ENCODE measurements around the gene C1QL2.

C1QL2 gene

DNA sequence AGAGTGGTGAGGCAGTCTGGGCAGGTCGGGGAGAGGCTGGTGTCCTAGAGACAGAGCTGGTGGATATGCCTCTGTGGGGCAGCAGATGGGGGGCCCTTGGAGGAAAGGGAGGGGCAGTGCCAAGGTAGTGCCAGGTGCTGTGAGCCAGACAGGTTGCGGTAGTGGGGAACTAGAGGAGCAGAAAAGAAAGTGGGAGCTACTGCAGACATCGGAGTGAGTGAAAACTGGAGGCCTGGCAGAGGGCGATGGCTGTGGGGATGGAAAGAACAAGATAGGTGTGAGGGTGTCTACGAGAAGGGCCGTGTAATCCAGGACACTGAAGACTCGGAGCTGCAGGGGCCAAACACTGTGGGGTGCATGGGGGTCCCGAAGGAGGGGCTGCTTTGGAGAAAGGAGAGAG, 21.7 kb downstream of the C1QL2 start:
- DNase-seq: no peak

GRCh38 chr2:119136093-119136492, 22.5 kb downstream of the C1QL2 start:
- no peak for DNase-seq

DNA sequence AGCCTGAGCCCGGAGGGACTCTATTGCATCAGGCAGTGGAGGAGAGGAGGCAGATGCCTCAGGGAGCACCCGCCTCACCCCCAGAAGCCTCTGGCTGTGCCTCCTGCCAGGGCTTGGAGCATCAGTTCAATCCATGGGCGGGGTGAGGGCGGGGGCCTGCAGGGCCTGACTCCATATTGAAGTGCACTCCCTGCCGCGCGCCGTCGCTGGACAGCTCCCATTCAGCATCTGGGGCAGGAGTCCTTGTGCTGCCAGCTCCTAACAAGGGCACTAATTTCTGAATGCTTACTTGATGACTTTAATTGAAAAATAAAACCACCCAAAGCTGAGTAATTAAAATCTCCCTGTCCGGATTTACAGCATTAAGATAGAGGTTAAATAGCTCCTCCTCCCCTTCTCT, 23.8 kb downstream of the C1QL2 start:
- DNase-seq: no peak

DNA sequence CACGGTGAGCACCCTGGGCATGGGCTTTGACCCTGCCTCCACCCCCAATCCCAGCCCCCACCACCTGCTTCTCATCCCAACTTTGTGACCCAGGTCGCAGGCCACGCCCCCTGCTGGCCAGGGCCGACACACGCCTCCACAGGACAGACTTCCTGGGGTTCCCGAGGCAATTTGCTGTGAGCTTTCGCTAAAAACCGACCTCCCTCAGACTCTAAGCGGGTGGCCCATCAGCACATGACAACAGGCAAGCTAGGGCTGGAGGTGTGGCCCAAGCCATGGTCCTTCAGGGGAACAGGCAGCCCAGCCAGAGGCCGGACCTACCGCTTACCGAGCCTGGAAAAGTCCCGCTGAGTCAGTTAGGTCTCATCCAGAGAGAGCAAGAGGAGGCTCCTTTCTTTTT, 31.9 kb downstream of the C1QL2 start:
- DNase-seq: peak; percentile 25

DNA sequence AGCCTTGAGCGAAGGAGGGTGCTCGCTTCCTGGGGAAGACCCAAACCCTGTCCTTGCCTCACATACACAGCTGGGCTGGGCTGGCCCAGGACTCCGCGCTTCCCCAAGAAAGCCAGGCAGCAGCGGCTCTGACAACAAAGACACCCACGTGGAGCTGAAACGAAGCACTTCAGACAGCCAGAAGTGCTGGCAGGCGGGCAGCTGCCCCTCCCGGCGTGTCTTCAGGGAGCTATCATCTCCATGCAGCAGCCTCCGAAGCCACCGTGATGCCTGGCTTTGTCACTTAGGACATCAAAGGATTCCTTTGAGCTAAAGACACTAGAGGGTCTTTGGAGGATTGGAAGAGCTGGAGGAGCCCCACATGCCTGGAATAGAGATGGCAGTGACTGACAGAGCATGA, 35.2 kb downstream of the C1QL2 start:
- DNase-seq: no peak

GRCh38 chr2:119122663-119123062, 35.9 kb downstream of the C1QL2 start:
- DNase-seq: no peak

GRCh38 chr2:119119999-119120756, 38.4 kb downstream of the C1QL2 start:
- DNase-seq: no peak

- DNase-seq: no peak
Measured at GRCh38 chr2:119119076-119119785, 39.3 kb downstream of the C1QL2 start.

DNA sequence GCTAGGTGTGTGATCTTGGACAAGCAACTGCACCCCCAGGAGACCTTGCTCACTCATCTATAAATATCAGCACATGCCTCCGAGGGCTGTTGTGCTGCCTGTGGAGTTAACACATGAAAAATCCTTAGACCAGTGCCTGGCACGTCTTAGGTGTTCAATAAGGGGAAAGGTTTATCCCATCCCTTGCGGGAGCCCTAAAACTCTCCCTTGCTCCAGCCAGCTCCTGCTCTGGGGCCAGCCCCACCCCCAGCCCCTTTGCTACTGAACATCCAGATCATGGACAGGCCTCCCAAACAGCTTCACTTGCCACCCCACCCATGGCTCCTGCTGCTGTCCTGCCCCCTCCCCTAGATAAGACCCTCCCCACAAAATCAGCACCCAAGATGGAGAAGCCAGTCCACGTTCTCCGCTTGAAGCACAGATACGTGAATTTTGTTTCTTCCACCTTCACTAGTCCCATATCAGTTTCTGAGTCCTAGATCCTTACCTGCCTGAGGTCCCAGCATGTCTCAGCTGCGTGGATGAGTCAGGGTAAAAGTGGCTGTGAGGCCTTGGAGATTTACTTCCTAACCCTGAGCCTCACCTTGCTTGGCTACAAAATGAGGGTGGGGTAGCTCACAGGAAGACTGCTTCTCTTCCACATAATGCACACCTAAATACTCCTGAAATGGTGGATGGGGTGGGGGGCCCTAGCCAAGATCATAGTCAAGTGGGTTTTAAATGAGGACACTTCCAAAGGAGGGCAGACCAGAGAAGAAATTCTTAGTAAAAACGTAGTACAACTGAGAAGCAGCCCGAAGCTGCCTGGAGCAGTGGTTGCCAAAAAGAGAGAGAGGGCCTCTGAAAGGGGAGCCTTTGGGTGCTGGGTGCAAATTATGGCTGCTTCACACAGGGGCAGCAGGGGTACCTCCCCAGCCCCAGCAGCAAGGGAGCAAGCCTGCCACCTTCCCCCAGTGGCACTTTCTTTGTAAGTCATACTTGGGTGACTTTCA, 40.4 kb downstream of the C1QL2 start:
- DNase-seq: no peak

DNA sequence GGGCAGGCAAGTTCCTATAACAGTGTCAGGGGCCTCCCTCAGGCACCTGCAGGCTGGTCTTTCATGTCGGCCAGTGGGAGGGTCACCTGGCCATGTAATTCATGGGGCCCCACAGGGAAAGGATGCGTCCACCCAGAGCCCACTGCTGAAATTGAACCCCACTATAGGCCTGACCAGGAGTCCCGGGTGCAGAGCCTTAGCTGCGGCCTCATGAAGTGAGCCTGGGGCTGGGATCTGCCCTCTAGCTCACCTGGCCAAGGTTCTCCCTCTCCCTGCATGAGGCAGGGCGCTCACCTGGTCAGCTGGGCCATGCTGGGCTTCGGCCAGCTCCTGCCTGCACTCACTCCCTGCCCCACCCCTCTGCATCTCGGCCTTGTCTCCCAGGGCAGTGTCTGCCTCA, 41.1 kb downstream of the C1QL2 start:
- no peak for DNase-seq

GRCh38 chr2:119116411-119117295, 41.9 kb downstream of the C1QL2 start:
- DNase-seq: no peak

DNA sequence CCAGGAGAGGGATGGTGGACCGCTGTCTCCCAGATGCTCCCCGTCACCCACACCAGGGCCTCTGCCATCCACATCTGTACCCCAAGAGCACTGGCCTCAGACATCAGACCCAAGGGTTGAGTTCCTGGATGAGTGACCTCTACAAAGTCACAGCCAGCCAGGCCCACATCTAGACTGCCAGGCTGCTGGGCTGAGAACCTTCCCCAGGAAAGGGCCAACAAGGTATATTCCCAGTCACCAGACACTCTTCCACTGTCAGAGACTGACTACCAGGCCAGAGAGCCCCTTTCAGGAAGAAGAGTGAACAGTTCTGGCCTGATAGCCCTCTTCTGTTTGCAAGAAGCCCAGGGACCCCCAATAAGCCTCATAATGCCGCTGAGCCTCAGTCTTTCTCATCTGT, 44.3 kb downstream of the C1QL2 start:
- no peak for DNase-seq

- no peak for DNase-seq
Measured at GRCh38 chr2:119113489-119113770, 45.1 kb downstream of the C1QL2 start.

DNA sequence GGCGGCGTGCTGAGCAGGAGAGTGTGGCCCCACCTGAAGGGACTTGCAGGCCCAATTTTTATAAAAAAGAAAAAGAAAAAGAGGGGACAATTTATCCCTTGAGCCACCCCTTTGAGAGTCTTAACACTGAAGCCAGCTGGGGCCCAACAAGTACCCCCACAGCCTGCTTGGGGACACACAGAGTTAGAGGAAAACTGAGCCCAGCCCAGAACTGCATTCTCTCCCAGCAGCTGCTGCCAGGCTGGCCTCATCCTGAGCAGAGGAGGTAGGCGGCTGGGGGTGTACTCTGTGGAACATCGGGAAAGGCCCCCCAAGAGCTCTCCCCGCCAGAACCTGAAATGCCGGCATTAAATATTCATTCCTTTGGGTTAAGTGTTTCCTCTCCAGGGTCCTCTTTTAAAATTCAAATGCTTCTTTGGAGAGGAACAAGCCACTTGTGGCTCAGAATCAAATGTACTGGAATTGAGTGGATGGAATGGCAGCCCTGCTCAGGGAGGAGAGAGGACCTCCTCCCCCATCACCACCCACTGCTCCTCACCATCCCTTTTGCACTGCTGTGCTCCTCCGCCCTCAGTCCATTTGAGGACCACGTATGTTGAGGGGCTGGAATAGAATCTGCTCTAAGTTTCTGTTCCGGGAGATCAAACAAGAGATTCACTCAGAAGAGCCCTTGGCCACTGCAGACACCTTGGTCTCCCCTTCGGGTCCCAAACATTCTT, 45.6 kb downstream of the C1QL2 start:
- DNase-seq: no peak

- no peak for DNase-seq
Measured at GRCh38 chr2:119112230-119112629, 46.3 kb downstream of the C1QL2 start.

GRCh38 chr2:119111115-119111975, 47.2 kb downstream of the C1QL2 start:
- DNase-seq: no peak

- DNase-seq: no peak
Measured at GRCh38 chr2:119109866-119110265, 48.7 kb downstream of the C1QL2 start.

DNA sequence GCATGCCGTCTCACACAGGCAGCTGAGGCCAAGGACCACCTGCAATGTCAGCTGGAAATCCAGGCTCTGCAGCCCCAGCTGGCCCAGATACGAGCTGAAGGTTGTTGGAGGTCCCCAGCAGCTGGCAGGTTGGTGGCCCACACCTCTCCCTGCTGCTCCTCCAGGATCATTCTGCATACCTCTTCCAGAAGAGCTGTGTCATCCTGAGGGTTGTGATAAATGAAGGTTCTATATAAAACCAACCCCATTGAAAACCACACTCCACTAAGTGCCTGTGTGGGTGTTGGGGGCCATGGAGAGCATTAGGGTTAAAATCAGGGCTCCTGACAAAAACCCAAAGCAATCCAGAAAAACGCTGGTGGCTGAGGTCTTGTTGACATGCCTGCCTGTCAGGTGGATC, 50.4 kb downstream of the C1QL2 start:
- no peak for DNase-seq

- DNase-seq: peak; percentile 11
Measured at GRCh38 chr2:119106301-119106897, 52.2 kb downstream of the C1QL2 start.
